IPS-NIHi7 (cell line): Measurements from ENCODE around the gene WFIKKN2.
"Not testable (repeated sequence)": the region's sequence is repeated elsewhere in the genome, so short reads cannot be mapped to it uniquely, and the experiment has no call there.

Source experiments
- DNase-seq: peaks from one replicate; pipeline ENCODE4 v3.0.0; 2012; ENCODE audit warnings: mixed read lengths; ENCODE audit errors: extremely low spot score

Gene WFIKKN2

DNA sequence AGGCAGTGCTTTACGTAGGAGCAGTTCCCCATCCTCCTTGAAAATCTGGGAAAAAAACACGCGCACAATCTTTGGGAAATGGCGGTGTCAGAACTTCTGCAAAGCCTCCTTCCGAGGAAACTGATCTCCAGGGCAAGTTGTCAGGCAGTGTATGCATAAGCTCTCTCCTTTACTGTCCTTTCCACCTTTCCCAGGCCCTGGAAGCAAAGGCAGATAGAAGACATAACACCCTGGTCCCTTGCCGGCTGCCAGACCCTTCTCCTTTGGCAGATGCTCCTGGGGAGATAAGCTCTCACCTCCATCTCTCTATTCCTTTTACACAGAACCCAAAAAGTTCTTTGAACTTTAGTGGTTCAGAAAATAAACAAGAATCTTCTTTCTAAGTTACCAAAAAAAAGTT is 18.4 kb downstream of the WFIKKN2 start:
- no peak for DNase-seq

DNA sequence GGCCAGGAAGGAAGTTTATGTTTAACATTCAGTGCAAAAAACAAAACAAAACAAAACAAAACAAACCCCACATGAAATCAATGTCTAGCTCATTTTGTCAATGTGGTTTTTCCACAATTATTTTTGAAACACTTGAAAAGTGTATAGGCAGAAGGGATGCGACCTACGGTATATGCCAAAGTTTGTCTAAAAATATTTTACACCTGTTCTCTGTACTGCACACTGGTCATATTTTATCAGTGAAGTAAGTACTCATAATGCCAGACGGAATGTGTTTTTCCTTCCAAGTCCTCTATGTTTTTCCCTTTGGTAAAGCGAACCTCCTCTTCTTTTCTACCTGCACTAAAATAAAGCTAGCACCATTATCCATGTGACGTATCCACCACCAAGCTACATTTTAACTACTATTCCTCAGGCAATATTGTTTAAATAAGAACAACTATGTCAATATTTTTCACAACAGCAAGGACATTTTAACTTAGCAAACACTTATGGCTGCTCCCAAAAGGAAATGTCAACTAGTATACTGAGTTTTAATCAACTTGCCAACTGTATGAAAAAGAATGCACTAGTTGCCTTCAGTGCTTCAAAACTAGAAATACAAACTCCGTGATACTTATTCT is 20.4 kb downstream of the WFIKKN2 start:
- no peak for DNase-seq

DNA sequence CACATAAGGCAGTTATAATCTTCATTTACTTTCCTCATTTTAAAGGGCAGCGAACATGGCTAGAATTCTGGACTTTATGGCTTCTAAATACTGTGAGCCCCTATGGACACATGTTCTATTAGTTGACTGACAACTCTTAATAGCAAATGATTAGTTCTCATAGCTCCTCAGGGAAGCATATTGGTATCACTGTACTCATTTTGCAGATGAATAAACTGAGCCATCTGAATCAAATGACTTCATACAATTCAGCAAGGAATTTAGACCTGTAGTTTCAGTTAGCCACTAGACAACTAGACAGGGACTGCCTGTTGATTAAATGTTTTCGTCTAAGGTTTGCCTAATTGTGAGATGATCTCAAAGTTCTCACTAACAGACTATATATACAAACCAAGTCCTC is 21.0 kb downstream of the WFIKKN2 start:
- DNase-seq: no peak

DNA sequence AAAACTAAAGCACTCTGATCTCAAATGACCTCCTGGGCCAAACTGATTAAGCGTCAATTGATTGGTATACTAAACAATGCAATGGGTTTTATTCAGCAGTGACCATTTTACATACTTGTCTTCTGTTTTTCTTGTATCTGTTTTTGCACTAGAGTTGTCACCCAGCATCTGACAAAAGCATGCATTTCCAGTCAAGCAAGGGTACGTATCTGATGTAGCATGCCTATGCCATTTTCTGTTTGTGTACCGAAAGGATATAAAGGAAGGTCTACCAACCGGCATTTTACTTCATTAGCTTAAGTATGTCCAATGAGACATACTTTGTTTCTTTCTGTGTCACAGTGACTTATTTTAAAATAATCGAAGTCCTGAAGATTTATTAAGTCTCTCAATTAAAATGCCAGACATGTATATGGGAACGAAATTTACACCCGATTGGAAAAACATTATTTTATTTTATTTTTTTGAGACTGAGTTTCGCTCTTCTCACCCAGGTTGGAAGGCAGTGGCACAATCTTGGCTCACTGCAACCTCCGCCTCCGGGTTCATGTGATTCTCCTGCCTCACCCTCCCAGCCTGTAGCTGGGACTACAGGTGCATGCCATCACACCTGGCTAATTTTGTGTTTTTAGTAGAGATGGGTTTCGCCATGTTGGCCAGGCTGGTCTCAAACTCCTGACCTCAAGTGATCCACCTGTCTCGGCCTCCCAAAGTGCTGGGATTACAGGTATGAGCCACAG is 23.3 kb downstream of the WFIKKN2 start:
- no peak for DNase-seq

DNA sequence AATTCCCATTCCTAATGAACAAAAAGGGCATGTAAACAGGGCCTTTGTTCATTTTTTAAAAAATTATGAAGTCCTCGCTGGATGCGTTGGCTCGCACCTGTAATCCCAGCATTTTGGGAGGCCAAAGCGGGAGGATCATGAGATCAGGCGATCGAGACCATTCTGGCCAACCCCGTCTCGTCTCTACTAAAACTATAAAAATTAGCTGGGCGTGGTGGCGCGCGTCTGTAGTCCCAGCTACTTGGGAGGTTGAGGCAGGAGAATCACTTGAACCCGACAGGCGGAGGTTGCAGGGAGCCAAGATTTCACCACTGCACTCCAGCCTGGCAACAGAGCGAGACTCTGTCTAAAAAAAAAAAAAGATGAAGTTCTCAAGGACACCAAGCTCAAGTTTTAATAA is 24.3 kb downstream of the WFIKKN2 start:
- not testable (repeated sequence) for DNase-seq

DNA sequence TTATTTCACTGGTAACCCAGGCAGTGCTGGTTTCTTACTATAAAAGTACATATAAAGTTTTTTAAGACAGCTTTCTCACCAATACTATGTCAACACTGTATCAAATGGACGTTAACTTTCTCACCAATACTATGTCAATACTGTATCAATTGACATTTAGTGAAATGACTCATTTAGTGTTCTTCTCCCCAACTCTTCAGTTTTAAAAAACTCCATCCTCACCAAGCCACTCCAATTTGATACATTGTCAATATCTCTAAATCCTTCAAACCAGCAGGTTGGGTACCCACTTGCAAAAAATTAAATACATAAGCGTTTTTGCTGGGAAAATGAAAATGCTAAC is 25.9 kb downstream of the WFIKKN2 start:
- DNase-seq: no peak

DNA sequence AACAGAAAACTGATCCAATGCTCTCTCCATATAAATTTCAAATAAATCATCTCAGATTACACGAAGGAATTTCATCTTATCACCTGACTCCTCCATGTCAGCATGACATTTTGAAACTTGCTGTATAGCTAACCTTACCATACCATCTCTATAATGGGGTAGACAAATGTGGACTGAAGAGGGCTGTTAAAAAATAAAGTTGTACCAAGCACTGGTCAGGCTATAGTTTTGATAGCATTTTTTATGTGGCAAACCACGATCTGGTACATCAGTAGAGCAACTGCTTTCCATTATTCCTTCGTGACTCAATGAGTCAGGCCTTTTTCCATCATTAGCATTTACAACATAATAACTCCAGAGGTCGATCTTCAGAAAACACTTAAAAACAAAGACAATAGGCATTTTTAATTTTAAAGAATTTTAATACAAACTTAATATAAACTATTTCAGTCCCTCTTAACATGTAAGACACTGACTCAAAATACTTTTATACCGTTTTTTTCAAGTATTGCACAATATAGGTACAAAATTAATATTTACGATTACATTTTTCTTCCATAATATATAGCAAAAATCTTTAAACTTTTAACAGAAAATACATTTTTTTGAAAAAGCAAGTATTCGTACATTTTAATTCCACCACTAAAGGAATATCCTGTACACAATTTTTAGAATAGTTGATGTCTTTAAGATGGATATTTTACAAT is 26.6 kb downstream of the WFIKKN2 start:
- no peak for DNase-seq

DNA sequence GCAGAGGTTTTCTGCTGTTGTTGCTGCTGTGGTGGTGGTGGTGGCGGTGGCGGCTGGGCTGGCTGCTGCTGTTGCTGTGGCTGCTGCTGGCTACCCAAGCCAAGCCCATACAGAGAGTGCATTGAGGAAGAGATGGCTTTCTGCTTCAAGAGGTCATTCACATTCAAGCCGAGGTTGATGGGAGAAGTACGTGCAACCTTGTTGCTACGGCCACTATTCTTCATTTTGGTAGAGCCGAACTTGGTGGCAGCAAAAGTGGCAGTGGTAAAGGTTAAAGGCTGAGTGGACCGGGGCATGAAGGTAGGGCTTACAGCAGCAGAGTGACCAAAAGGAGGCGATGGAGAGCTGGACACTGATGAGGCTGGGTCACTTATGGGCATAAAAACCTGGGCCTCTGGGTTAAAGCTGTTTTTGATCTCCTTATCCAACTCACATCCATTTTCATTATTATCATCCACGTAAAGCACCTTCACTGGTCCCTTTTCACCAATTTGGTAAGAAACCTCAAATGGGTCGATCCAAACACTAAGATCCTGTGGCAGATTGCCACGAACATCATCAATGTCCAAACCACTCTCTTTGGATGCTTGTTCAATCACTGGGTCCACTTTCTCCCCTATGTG is 27.9 kb downstream of the WFIKKN2 start:
- peak; percentile 41 for DNase-seq

DNA sequence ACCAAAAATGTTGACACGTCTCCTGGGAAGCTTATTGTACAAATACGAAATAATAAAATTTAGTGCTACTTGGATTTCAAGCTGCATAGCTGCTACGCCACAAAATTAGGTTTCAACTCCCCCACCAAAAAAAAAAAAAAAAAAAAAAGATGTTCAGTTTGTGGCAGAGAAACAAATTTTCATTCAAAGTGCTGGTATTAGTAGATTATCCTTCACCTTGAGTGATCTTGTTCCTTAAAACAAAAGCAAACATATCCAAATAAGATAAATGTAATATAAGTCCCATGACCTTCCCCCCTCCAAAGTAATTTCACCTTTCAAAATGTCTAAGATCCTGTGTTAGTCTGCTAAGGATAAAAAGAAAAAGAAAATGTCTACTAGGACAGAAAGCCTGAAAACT is 28.5 kb downstream of the WFIKKN2 start:
- DNase-seq: no peak

DNA sequence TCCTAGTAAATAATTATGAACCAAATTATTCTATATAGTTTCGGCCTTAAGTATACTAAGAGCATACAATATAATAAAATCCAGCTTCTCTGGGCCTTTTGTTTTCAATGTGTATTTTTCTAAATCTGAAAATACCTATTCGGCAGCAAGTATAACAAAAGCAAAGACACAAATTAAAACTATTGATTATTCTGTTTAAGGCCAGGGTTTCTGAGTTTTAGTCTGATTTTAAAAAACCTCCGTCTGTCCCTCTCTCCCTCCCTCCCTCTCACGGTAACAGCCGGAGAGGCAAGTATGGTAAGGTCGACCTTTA is 29.3 kb downstream of the WFIKKN2 start:
- no peak for DNase-seq

DNA sequence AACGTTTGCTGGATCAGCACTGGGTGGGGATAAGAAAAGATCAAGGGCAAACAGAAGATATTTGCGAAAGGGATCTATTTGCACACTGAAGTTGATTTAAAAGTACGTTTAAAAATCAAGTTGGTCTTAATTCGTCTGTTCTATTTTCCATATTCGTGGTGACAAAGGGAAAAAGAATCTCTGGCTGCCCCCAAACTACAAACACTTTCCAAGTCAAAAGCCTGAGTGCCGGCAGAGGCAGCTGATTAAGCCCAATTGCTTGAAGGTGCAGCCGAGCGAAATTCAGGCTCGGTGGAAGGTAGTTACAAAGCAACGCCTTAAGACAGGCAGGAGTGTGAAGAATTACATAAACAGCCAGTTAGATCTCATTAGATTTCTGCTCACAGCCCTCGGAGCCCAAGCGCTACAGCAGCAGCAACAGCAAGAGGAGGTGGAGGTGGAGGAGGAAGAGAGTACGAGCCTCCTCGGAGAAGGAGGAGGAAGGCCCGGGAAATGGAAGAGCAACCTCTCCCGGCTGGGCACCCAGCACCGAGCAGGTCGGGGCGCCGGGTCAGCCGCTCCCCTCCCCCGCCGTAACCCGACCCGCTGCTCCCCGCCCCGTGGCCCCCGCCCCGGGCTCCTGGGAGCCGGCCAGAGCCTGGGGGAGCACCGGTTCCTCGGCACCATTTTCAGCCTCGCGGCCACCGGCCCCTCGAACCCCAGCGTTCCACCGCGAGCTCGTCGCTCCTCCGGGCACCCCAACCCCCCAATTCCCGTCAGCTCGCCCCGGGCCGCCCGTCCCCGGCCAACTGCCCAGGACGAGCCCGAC is 29.9 kb downstream of the WFIKKN2 start:
- no peak for DNase-seq

DNA sequence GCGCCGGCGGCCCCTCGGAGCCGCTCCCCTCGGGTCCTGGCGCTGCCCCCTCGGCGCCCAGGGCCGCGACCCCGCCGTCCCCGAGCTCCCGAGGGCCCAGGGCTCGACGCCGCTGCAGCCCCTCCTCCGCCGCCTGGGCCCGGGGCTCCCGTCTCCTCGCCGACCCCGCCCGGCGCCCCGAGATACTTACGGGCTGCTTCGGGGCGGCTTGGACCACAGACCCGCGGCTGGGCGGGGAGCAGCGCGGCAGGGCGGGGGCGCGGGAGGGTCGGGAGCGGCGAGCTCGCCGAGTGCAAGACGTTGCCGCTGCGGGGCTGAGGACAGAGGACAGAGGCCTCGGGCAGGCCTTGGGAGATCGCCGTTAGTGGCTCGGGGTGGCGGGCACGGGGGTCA is 30.5 kb downstream of the WFIKKN2 start:
- DNase-seq: no peak

DNA sequence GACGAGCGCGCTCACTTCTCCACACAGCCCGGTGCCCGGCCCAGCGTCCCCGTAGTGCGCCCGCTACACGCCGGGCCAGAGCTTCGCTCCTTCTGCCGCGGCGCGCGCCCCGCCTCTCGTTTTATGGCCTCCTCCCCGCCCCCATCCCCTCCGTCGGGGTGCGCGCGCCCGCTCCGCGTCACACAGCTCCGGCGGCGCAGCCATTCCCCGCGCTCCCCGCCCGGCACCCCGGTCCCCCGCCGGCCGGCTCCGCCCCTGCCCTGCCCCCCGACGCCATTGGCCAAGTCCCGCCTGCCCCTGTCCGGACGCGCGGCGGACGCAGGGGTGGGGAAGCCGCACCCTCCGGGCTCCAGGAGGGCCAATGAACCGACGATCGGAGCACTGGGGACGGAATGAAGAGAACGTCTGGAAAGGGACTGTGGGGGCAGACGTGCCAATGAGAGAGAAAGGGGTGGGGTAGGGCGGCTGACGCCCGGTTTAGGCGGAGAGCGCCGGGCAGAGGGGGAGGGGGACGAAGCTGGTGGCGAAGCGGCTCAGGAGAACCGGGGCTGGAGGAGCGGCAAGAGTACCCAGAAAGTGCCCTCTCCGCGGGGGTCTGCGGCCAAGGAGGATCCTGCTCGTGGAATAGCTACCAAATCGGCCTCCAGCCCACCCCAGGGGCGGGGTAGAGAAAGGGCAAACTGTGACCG is 31.0 kb downstream of the WFIKKN2 start, which contains the start of gene TOB1:
TSS of gene TOB1 (minus strand) at position 94 of the 689 bp plus-strand sequence. CDS start 2,337 bp downstream, outside the sequence.
- peak; percentile 94 for DNase-seq

DNA sequence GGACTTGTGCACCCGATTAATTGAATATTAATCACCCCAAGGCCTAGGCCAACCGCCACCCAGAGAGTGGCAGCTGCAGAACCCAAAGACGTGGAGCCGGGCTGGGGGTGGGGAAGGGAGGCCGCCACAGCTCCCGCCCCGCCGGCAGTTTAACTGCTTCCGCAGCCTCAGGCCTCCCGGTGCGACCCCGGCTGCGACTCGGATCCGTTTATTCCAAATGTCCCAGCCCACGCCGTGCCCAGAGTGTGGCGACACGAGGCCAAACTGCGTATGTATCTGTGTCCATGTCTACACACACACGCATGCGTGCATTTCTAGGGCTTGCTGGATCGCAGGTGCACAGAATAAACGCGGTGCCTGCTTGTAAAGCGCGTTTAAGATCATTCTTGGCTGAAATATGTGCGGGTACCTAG is 31.6 kb downstream of the WFIKKN2 start:
- no peak for DNase-seq

DNA sequence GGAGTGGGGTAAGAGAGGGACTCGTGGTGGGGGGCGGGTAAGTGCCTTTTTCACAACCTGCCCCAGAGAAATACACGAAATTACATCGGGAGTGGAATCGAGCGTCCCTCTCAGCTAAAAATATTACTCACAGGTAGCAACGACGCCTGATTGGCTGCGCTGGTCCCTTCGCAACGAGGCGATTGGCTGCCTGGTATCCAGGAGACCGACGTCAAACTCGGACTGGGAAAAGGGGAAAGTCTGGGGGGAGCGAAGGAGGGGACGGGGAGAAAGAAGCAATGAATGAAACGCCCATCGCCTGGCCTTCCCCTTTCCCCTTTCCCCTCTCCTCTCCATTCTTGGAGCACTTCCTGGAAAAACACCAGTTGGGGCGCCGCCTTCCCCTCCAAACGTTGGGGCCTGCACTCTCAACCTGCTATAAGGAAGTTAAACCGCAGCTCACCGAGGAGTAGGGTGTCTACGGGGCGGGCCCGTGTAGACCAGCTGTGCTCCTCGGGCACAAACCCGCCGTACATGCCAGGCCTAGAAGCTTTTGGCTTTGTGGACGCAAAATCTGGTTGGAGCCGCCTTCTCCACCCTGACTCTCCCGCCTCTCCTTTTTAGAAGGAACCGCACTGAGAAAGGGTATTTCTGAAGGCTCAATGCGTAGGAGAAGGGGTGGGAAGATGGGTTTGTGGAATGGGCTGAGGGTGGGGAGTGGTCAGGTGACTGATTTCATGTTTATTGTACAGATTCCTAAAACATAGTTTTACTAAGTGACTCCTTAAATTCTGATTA is 32.2 kb downstream of the WFIKKN2 start:
- peak; percentile 88 for DNase-seq

DNA sequence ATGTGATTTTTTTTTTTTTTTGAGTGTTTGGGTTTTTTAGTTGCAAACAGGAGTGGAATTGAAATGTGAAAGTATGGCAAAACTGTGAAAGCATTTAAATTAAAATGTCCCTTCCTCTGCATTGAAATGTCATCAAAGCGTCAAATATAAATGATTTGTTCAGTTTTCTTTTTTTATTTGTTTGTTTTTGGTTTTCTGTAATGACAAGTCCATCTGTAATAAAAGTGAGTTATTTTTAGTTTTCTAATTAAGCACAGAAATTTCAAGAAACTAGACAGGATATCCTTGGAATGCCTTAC is 32.7 kb downstream of the WFIKKN2 start:
- DNase-seq: no peak

DNA sequence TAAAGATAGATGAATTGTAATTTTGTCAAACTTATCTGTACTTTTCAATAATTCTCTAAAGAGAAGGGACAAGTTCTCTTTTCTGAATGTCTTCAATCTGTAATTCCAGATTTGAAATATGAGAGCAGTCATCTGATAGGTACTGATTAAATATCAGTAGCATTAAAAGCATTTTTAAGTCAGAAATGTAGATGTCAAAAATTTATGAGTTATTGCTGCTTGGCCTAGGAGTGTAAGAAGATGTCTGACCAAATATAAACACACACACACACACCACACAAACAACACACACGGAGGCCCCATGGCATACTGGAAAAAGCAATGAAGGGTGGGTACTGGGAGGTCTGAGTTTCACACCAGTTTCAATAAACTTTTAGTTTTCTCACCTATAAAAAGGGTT is 33.2 kb downstream of the WFIKKN2 start:
- no peak for DNase-seq

DNA sequence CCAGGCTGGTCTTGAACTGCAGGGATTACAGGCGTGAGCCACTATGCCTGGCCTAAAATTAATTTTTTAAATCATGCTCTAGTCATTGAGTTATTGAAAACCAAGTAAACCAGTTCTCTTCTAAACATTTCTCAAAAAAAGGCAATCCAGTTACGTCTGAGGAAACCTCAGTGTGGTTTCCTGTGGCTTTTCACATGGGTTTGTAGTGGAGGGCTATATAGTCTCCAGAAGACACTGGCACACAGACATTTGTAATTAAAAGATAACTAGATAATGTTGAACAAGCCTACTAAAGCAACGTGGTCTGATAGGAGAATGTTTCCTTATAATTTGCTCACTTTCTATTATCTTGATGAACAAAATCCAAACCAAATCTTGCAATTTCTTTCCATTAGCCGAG is 36.0 kb downstream of the WFIKKN2 start:
- no peak for DNase-seq

DNA sequence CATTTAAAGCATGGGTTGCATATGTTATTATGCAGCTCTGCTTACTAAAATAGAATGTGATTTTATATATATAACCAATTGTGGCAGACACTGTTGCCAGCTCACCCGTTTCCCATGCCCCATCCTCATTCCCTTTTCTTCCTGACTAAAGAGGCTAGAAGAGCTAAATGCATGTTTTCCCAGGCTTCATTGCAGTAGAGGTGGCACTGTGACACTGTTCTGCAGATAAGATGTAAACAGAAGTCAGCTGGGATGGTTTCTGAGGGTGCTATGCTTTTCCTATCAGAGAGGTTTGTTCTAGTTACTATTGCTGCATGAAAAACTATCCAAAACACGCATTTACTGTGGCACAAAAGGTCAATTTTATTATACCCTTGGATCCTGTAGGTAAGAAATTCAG is 36.5 kb downstream of the WFIKKN2 start:
- no peak for DNase-seq

DNA sequence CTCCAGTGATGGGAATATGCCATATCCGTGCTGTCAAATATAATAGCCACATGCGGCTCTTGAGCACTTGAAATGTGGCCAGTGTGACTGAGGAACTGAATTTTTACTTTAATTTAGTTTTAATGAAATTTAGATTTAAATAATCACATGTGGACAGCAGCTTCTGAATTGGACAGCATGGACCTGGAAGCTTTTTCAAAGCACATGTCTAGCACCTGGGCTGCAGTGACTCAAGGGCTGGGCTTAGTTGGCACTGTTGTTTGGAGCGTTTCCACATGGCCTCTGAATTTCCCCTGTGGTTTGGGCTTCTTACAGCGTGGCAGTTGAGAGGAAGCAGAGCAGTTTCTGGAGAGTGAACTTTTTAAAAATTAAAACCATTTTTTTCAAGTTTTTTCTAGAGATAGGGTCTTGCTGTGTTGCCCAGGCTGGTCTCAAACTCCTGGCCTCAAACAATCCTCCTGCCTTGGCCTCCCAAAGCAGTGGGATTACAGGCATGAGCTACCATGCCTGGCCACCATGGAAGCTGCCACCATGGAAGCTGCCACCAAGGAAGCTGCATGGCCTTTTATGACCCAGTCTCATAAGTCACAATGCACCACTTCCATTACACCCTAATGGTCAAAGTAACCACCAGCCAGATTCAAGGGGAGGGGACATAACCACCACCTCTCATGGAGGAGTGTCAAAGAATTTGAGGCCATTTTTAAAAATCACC is 37.5 kb downstream of the WFIKKN2 start:
- no peak for DNase-seq
